Neural cell (in vitro differentiated cells): Measurements from ENCODE around the gene TENT4B.

Experiments used
- EP300 ChIP-seq: fragments of 450-650 bp; conservative IDR thresholded peaks from 2 replicates; pipeline ENCODE4 v1.6.1; 2014; ENCODE audit warnings: antibody characterized with exemption, mild to moderate bottlenecking, moderate library complexity; ENCODE audit not compliant: poor library complexity, severe bottlenecking
- EZH2 ChIP-seq: fragments of 200-600, 300-800 bp; shearing (Covaris generic), sonication (generic); IDR thresholded peaks from 2 replicates; pipeline ENCODE4 v1.6.1; 2014; ENCODE audit warnings: antibody characterized with exemption, low read length, borderline replicate concordance, mild to moderate bottlenecking; ENCODE audit not compliant: insufficient read depth, poor library complexity, severe bottlenecking
- POLR2AphosphoS5 ChIP-seq: IDR thresholded peaks from 2 replicates; pipeline ENCODE4 v1.6.1; 2012
- RAD21 ChIP-seq: fragments of 450-650 bp; conservative IDR thresholded peaks from 2 replicates; pipeline ENCODE4 v1.6.1; 2014; ENCODE audit warnings: antibody characterized with exemption, mild to moderate bottlenecking, moderate library complexity
- SMC3 ChIP-seq: fragments of 450-650 bp; conservative IDR thresholded peaks from 2 replicates; pipeline ENCODE4 v1.6.1; 2014; ENCODE audit warnings: antibody characterized with exemption, mild to moderate bottlenecking, moderate library complexity; ENCODE audit not compliant: poor library complexity
- TAF1 ChIP-seq: IDR thresholded peaks from 2 replicates; pipeline ENCODE4 v1.6.1; 2012; ENCODE audit warnings: low read depth
- TF ChIP-seq, protein P1 (sequence below): fragments of 450-650 bp; IDR thresholded peaks from 2 replicates; pipeline ENCODE4 v1.5.1; 2014; ENCODE audit warnings: antibody characterized with exemption, mild to moderate bottlenecking, moderate library complexity; ENCODE audit not compliant: poor library complexity, severe bottlenecking

DNA sequence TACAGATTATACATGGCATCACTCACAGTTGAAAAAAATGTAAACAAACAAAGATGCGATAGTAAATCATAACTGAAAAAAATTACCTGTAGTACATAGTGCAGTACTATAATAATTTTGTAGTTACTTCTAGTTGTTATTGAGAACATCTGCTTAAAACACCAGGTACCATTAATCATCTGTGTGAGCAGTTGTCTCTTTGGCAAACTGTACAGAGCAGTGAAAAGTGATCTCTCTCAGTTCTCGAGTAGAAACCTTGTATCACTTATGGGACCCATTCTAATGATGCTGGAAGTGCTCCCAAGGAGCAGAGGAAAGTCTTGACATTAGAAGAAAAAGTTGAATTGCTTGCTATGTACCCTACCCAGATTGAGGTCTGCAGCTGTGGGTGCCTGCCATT is 8.9 kb upstream of the TENT4B start:
- TF ChIP-seq, protein P1, sequence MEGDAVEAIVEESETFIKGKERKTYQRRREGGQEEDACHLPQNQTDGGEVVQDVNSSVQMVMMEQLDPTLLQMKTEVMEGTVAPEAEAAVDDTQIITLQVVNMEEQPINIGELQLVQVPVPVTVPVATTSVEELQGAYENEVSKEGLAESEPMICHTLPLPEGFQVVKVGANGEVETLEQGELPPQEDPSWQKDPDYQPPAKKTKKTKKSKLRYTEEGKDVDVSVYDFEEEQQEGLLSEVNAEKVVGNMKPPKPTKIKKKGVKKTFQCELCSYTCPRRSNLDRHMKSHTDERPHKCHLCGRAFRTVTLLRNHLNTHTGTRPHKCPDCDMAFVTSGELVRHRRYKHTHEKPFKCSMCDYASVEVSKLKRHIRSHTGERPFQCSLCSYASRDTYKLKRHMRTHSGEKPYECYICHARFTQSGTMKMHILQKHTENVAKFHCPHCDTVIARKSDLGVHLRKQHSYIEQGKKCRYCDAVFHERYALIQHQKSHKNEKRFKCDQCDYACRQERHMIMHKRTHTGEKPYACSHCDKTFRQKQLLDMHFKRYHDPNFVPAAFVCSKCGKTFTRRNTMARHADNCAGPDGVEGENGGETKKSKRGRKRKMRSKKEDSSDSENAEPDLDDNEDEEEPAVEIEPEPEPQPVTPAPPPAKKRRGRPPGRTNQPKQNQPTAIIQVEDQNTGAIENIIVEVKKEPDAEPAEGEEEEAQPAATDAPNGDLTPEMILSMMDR: no peak
- TF ChIP-seq EZH2 (no peak), POLR2AphosphoS5 (no peak), TAF1 (no peak), SMC3 (no peak), RAD21 (no peak), EP300 (no peak)
